SK-N-SH treated with all-trans-retinoic acid at 6 μM for 48 hours (cell line): ENCODE results near the gene S100A3.

ENCODE experiments used
- ARNTL ChIP-seq: fragments of 450-650 bp; formaldehyde crosslinking; IDR thresholded peaks from 2 replicates; pipeline ENCODE4 v1.5.0; 2020; ENCODE audit warnings: low read depth, mild to moderate bottlenecking, moderate library complexity, borderline replicate concordance
- BACH2 ChIP-seq: fragments of 250-450 bp; sonication (Bioruptor Pico); IDR thresholded peaks from 2 replicates; pipeline ENCODE4 v1.9.0; 2021; ENCODE audit warnings: mild to moderate bottlenecking, borderline replicate concordance
- CREB5 ChIP-seq: fragments of 250-450 bp; sonication (Bioruptor Pico); IDR thresholded peaks from 2 replicates; pipeline ENCODE4 v1.5.1; 2020; ENCODE audit warnings: low read depth, mild to moderate bottlenecking, moderate library complexity
- GLIS3 ChIP-seq: fragments of 250-450 bp; sonication (Bioruptor Pico); IDR thresholded peaks from 2 replicates; pipeline ENCODE4 v1.5.0; 2020; ENCODE audit warnings: mild to moderate bottlenecking, moderate library complexity
- OSR1 ChIP-seq: fragments of 250-450 bp; sonication (Bioruptor Pico); IDR thresholded peaks from 2 replicates; pipeline ENCODE4 v1.8.0; 2022; ENCODE audit warnings: moderate library complexity, mild to moderate bottlenecking, inconsistent platforms
- SNAI2 ChIP-seq: fragments of 250-450 bp; sonication (Bioruptor Pico); IDR thresholded peaks from 2 replicates; pipeline ENCODE4 v1.5.0; 2020; ENCODE audit warnings: mild to moderate bottlenecking, moderate library complexity
- ZFP30 ChIP-seq: fragments of 450-650 bp; formaldehyde crosslinking; IDR thresholded peaks from 2 replicates; pipeline ENCODE4 v1.5.0; 2022; ENCODE audit warnings: mild to moderate bottlenecking, moderate library complexity
- ZNF565 ChIP-seq: fragments of 450-650 bp; formaldehyde crosslinking; conservative IDR thresholded peaks from 2 replicates; pipeline ENCODE4 v1.5.0; 2020; ENCODE audit warnings: low read depth, mild to moderate bottlenecking, moderate library complexity
- ZNF70 ChIP-seq: fragments of 450-650 bp; formaldehyde crosslinking; IDR thresholded peaks from 2 replicates; pipeline ENCODE4 v1.5.0; 2020; ENCODE audit warnings: mild to moderate bottlenecking, moderate library complexity
- TF ChIP-seq, protein P1 (sequence below): fragments of 250-450 bp; sonication (Bioruptor Pico); IDR thresholded peaks from 2 replicates; pipeline ENCODE4 v1.8.0; 2020; ENCODE audit warnings: mild to moderate bottlenecking, moderate library complexity, borderline replicate concordance

DNA sequence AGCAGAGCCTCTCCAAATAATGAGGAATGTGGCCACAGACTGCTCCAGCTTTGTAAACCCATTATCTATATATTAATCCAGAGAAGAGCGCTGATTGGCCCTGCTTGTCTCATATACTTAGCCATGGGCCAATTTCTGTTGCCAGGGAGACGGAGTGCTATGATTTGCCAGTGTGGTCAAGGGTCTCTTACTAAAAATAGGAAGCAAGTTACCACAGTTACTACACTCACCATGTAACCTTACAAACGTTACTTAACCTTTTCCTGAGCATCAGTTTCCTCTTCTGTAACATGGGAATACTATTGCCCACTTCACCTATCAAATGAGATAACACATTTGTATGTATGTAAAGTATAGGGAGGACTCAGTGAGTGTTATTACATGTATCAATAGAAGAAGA is 24.3 kb upstream of the S100A3 start:
- no peak for TF ChIP-seq CREB5
- no peak for TF ChIP-seq SNAI2 (CRISPR knock-in tag)
- no peak for TF ChIP-seq ARNTL
- no peak for TF ChIP-seq GLIS3
- TF ChIP-seq, protein P1, sequence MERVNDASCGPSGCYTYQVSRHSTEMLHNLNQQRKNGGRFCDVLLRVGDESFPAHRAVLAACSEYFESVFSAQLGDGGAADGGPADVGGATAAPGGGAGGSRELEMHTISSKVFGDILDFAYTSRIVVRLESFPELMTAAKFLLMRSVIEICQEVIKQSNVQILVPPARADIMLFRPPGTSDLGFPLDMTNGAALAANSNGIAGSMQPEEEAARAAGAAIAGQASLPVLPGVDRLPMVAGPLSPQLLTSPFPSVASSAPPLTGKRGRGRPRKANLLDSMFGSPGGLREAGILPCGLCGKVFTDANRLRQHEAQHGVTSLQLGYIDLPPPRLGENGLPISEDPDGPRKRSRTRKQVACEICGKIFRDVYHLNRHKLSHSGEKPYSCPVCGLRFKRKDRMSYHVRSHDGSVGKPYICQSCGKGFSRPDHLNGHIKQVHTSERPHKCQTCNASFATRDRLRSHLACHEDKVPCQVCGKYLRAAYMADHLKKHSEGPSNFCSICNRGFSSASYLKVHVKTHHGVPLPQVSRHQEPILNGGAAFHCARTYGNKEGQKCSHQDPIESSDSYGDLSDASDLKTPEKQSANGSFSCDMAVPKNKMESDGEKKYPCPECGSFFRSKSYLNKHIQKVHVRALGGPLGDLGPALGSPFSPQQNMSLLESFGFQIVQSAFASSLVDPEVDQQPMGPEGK = no peak
- no peak for TF ChIP-seq OSR1
- no peak for TF ChIP-seq BACH2
- TF ChIP-seq ZNF565 (CRISPR knock-in tag) = no peak
- TF ChIP-seq ZFP30 = no peak
- no peak for TF ChIP-seq ZNF70 (CRISPR knock-in tag)
